SU-DHL-6 (cell line): ENCODE results near the gene ADGRD2.

Experiments
- H2AFZ ChIP-seq: fragments of 200-600 bp; sonication (generic); 2 replicates; pipeline ENCODE4 v1.6.1; 2014; ENCODE audit warnings: low read depth, mild to moderate bottlenecking, moderate library complexity, mixed read lengths, antibody characterized with exemption, low read length; ENCODE audit not compliant: severe bottlenecking
- H3F3A ChIP-seq: fragments of 200-600 bp; shearing (Covaris generic); 2 replicates; pipeline ENCODE4 v1.6.0; 2016; ENCODE audit warnings: antibody characterized with exemption, mild to moderate bottlenecking; ENCODE audit not compliant: insufficient read depth
- H3K27ac ChIP-seq: fragments of 200-600 bp; sonication (generic); 2 replicates; pipeline ENCODE4 v1.5.1; 2016; ENCODE audit warnings: low read depth, mild to moderate bottlenecking, low read length, moderate library complexity, mixed read lengths
- H3K27me3 ChIP-seq: fragments of 200-600 bp; sonication (generic), shearing (Covaris generic); 2 replicates; pipeline ENCODE4 v1.6.0; 2014; ENCODE audit warnings: mild to moderate bottlenecking, low read length
- H3K36me3 ChIP-seq: fragments of 200-600 bp; sonication (generic); 2 replicates; pipeline ENCODE4 v1.6.1; 2014; ENCODE audit warnings: mild to moderate bottlenecking, low read length, mixed read lengths
- H3K4me2 ChIP-seq: fragments of 300-600, 200-600 bp; shearing (Covaris generic), sonication (generic); 2 replicates; pipeline ENCODE4 v1.6.0; 2014; ENCODE audit warnings: low read length, low read depth, mild to moderate bottlenecking; ENCODE audit not compliant: poor library complexity, severe bottlenecking
- H3K4me3 ChIP-seq: fragments of 200-600 bp; sonication (generic); 2 replicates; pipeline ENCODE4 v1.5.1; 2014; ENCODE audit warnings: antibody characterized with exemption, low read length, mild to moderate bottlenecking, mixed read lengths; ENCODE audit not compliant: insufficient read depth, poor library complexity, severe bottlenecking
- H3K79me2 ChIP-seq: fragments of 200-600 bp; sonication (generic); 2 replicates; pipeline ENCODE4 v1.6.1; 2014; ENCODE audit warnings: mild to moderate bottlenecking, low read length, moderate library complexity; ENCODE audit not compliant: insufficient read depth
- H3K9ac ChIP-seq: fragments of 200-600 bp; sonication (generic); 2 replicates; pipeline ENCODE4 v1.7.0; 2014; ENCODE audit warnings: mild to moderate bottlenecking, low read length
- H3K9me2 ChIP-seq: fragments of 200-600 bp; sonication (generic); replicated peaks from 2 replicates; pipeline ENCODE4 v1.6.1; 2014; ENCODE audit warnings: low read length; ENCODE audit not compliant: insufficient read depth
- H3K9me3 ChIP-seq: fragments of 200-600 bp; sonication (generic); 2 replicates; pipeline ENCODE4 v1.6.1; 2014; ENCODE audit warnings: low read length, mixed read lengths; ENCODE audit not compliant: insufficient read depth
- H4K20me1 ChIP-seq: fragments of 200-600 bp; sonication (generic); 2 replicates; pipeline ENCODE4 v1.6.1; 2014; ENCODE audit warnings: low read depth, mild to moderate bottlenecking, antibody characterized with exemption, low read length, moderate library complexity, mixed read lengths
- EZH2phosphoT487 ChIP-seq: fragments of 200-600 bp; sonication (generic), shearing (Covaris generic); conservative IDR thresholded peaks from 2 replicates; pipeline ENCODE4 v1.6.1; 2018; ENCODE audit warnings: mild to moderate bottlenecking, antibody characterized with exemption, low read length, moderate library complexity, mixed read lengths
- TF ChIP-seq, protein P1 (sequence below): fragments of 200-600 bp; sonication (generic); IDR thresholded peaks from one replicate; pipeline ENCODE4 v1.5.1; 2017; ENCODE audit warnings: antibody characterized with exemption, mild to moderate bottlenecking, low read length, moderate library complexity; ENCODE audit not compliant: insufficient read depth, poor library complexity, severe bottlenecking

The ADGRD2 gene

DNA sequence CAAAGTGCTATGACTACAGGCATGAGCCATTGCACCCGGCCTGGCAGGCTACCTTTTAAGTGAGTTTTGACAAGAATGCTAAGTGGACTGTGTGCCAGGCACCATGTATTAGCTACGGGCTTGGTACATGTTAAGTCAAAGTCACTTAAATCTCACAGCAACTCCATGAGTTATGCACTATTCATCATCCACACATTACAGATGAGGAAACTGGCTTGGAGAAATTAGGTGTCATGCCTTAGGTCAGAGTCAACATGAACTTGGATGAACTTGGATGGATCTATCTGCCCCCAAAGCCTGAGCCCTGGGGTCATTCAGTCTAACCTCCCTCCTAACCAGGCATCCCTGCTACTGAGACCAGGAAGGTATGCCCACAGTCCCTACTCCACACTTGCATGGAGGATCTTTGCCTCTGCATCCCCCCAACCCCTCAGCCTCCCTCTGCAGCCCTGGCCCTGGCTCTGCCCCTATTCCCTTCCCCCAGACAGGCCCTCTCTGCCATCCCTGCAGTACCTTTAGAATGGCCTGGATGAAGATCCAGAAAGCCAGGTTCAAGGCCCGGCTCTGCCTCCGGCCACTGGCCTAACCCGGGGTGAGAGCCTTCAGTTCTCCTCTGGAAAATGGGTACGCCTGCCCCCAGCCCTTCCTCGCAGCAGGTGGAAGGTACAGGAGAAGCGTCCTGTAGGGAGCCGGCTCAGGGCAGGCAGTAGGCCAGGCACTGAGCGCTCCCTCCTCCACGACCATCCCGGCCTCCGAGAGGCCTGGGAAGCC, 685 bp upstream of the ADGRD2 start:
- Histone ChIP-seq H3K27ac (no peak overlapping the region), H3K36me3 (no peaks in the 10 kb centered on the region), H3K27me3 (no peaks in the 10 kb centered on the region), H3K9me3 (no peaks in the 10 kb centered on the region), H3K79me2 (no peaks in the 10 kb centered on the region), H3K9ac (no peak overlapping the region), H2AFZ (no peak overlapping the region), H4K20me1 (no peaks in the 10 kb centered on the region), H3F3A (no peaks in the 10 kb centered on the region), H3K9me2 (no peaks in the 10 kb centered on the region), H3K4me2 (no peak overlapping the region), H3K4me3 (no peak overlapping the region)
- no peak for TF ChIP-seq EZH2phosphoT487
- TF ChIP-seq, protein P1, sequence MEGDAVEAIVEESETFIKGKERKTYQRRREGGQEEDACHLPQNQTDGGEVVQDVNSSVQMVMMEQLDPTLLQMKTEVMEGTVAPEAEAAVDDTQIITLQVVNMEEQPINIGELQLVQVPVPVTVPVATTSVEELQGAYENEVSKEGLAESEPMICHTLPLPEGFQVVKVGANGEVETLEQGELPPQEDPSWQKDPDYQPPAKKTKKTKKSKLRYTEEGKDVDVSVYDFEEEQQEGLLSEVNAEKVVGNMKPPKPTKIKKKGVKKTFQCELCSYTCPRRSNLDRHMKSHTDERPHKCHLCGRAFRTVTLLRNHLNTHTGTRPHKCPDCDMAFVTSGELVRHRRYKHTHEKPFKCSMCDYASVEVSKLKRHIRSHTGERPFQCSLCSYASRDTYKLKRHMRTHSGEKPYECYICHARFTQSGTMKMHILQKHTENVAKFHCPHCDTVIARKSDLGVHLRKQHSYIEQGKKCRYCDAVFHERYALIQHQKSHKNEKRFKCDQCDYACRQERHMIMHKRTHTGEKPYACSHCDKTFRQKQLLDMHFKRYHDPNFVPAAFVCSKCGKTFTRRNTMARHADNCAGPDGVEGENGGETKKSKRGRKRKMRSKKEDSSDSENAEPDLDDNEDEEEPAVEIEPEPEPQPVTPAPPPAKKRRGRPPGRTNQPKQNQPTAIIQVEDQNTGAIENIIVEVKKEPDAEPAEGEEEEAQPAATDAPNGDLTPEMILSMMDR, result no peak

DNA sequence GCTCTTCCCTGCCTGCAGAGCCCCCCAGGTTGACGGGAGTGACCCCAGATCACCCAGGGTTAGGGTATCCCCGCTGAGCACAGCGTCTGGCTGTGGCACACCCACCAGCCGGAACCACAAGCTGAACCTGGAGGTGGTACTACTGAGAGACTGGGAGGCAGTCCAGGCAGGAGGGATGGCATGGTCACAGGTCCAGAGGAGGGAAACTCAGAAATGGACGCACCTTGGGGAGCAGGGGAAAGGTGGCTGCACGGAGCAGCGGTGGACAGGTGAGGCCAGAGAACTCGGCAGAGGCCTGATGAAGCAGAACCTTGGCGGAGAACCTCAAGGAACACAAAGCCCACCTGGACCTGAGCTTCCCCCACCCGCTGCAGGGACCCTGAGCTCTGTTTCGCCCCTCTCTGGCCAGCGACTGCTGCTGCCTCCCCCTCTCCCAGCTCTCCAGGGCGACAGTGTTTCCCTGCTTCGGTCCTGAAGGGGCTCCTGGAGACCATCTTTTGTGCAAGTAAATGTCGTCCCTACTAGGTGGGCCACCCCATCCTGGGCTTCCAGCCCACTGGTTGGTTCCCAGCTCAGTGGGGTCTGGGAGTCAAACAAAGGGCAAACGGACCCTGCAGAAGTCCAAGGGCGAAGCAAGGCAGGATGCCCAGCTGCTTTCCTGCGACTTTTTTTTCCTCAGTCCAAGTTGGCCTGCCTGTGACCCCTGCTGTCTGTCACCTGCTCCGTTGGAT, 845 bp downstream of the ADGRD2 start:
- H3K9me3 ChIP-seq, result no peaks in the 10 kb centered on the region
- H3K79me2 ChIP-seq, result no peaks in the 10 kb centered on the region
- H3K4me2 ChIP-seq, result no peak overlapping the region
- H3K27ac ChIP-seq, result no peak overlapping the region
- no peak overlapping the region for H2AFZ ChIP-seq
- no peak for TF ChIP-seq EZH2phosphoT487
- no peaks in the 10 kb centered on the region for H3K36me3 ChIP-seq
- no peaks in the 10 kb centered on the region for H4K20me1 ChIP-seq
- no peaks in the 10 kb centered on the region for H3K27me3 ChIP-seq
- H3K9me2 ChIP-seq, result no peaks in the 10 kb centered on the region
- no peak overlapping the region for H3K9ac ChIP-seq
- H3K4me3 ChIP-seq, result no peak overlapping the region
- no peaks in the 10 kb centered on the region for H3F3A ChIP-seq

DNA sequence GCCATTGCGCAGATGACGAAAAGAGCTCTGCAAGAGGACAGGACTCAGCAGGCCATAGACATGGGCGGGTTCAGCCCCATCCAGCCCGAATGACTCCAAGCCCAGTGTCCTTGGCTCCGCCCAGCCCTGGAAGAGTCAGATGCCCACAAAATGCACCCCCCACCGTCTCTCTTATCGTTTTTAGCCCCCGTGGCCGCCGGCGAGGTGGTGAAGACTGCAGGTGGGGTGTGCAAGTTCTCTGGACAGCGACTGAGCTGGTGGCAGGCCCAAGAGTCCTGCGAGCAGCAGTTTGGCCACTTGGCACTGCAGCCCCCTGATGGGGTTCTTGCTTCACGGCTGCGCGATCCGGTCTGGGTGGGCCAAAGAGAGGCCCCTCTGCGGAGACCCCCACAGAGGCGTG, 2.1 kb downstream of the ADGRD2 start:
- Histone ChIP-seq H3K36me3 (no peaks in the 10 kb centered on the region), H4K20me1 (no peaks in the 10 kb centered on the region), H3K9ac (no peak overlapping the region), H3F3A (no peaks in the 10 kb centered on the region), H3K4me2 (no peak overlapping the region), H3K9me2 (no peaks in the 10 kb centered on the region), H3K79me2 (no peaks in the 10 kb centered on the region), H3K27me3 (no peaks in the 10 kb centered on the region), H3K4me3 (no peak overlapping the region), H3K9me3 (no peaks in the 10 kb centered on the region), H3K27ac (no peak overlapping the region), H2AFZ (no peak overlapping the region)
- no peak for TF ChIP-seq EZH2phosphoT487
- TF ChIP-seq, protein P1, result no peak
